ENCODE results near the gene AP1S1. TPM values are rescaled to one million over a fixed set of nuclear protein-coding genes. Genes with fewer than 3 reads are reported as not detected.
A peak's percentile ranks its signal among the peaks of the same experiment; 100 is the strongest.

AP1S1 gene
- total and polyA plus RNA-seq, 4 donors, result 42.7 to 74.7 (median 60.9) TPM

DNA sequence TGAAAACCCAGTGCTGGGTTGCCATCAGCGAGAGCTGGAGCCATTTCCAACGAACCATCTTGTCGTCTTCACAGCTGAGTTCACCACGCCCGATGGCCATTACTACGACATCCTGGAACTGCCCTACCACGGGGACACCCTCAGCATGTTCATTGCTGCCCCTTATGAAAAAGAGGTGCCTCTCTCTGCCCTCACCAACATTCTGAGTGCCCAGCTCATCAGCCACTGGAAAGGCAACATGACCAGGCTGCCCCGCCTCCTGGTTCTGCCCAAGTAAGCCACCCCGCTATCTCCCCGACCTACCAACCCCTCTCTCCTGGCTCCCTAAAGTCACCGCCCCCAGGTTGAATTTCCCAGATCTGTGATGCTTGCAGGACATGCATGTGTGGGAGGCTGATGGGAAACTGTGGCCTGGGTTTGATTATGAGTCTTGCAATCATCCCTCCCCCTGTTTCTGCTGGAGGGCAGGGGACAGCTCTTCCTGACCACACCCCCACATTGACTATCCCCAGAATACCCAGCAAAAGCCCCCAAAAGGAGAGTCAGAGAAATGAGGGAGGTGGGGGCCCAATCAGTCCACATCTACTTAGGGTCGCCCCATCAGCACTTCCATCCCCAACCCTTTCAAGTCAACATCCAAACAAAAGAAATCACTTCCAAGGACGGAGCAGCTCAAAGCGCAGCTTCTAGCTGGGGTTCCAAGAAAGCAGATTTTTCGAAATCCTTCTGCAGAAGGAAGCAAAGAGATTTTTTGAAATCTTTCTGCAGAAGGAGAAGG, 20.5 kb upstream of the AP1S1 start:
- H3K36me3 ChIP-seq (ENCODE audit: control insufficient read depth in 4 of 4, insufficient read depth in 4 of 4, low read length in 4 of 4), result peaks cover 0 to 18% (median 5%) of the 10 kb centered on the region in 4 donors
- no peak overlapping the region for H3K9ac ChIP-seq (ENCODE audit: insufficient read depth in 1 of 2, low read length in 2 of 2)
- H3K9me3 ChIP-seq (ENCODE audit: control insufficient read depth in 4 of 4, insufficient read depth in 3 of 4, low read length in 3 of 4), result no peaks in the 10 kb centered on the region
- ATAC-seq (ENCODE audit: insufficient read depth, low FRiP score) (no peak), DNase-seq (no peak)
- TF ChIP-seq CTCF (IDR thresholded peaks at IDR 0.05; ENCODE audit: control extremely low read depth, extremely low read depth), result no peak
- no peak overlapping the region for H3K4me3 ChIP-seq
- WGBS, 2 donors, result 81 to 82% methylated on average over 15 of the region's 15 CpGs
- peaks cover 0 to 14% (median 0%) of the 10 kb centered on the region in 5 donors for H3K4me1 ChIP-seq (ENCODE audit: control insufficient read depth in 5 of 5, insufficient read depth in 5 of 5, low read length in 5 of 5)
- H3K27me3 ChIP-seq (ENCODE audit: control insufficient read depth in 3 of 3, insufficient read depth in 3 of 3, low read length in 2 of 3), result no peaks in the 10 kb centered on the region
- no peak overlapping the region for H3K27ac ChIP-seq (ENCODE audit: low read depth in 1 of 2, low read length in 1 of 2)

GRCh38 chr7:101134399-101134980, 19.8 kb upstream of the AP1S1 start:
- TF ChIP-seq CTCF (IDR thresholded peaks at IDR 0.05; ENCODE audit: control extremely low read depth, extremely low read depth), result no peak
- WGBS, 2 donors, result 72 to 77% methylated on average over 6 of the region's 6 CpGs
- no peak for DNase-seq
- Histone ChIP-seq H3K9ac (ENCODE audit: insufficient read depth in 1 of 2, low read length in 2 of 2) (peak overlapping the region in 1 of 2 donors; percentile 16), H3K9me3 (ENCODE audit: control insufficient read depth in 4 of 4, insufficient read depth in 3 of 4, low read length in 3 of 4) (no peaks in the 10 kb centered on the region), H3K27ac (ENCODE audit: low read depth in 1 of 2, low read length in 1 of 2) (no peak overlapping the region), H3K4me1 (ENCODE audit: control insufficient read depth in 5 of 5, insufficient read depth in 5 of 5, low read length in 5 of 5) (peaks cover 0 to 14% (median 0%) of the 10 kb centered on the region in 5 donors), H3K36me3 (ENCODE audit: control insufficient read depth in 4 of 4, insufficient read depth in 4 of 4, low read length in 4 of 4) (peaks cover 0 to 18% (median 5%) of the 10 kb centered on the region in 4 donors), H3K4me3 (no peak overlapping the region), H3K27me3 (ENCODE audit: control insufficient read depth in 3 of 3, insufficient read depth in 3 of 3, low read length in 2 of 3) (no peaks in the 10 kb centered on the region)
- no peak for ATAC-seq (ENCODE audit: insufficient read depth, low FRiP score)

- TF ChIP-seq CTCF (IDR thresholded peaks at IDR 0.05; ENCODE audit: control extremely low read depth, extremely low read depth), result no peak
- peak overlapping the region; percentile 49 to 82 for H3K27ac ChIP-seq (ENCODE audit: low read depth in 1 of 2, low read length in 1 of 2)
- no peaks in the 10 kb centered on the region for H3K9me3 ChIP-seq (ENCODE audit: control insufficient read depth in 4 of 4, insufficient read depth in 3 of 4, low read length in 3 of 4)
- H3K4me1 ChIP-seq (ENCODE audit: control insufficient read depth in 5 of 5, insufficient read depth in 5 of 5, low read length in 5 of 5), result peaks cover 0 to 13% (median 0%) of the 10 kb centered on the region in 5 donors
- no peak overlapping the region for H3K4me3 ChIP-seq
- H3K9ac ChIP-seq (ENCODE audit: insufficient read depth in 1 of 2, low read length in 2 of 2), result no peak overlapping the region
- DNase-seq, result no peak
- ATAC-seq (ENCODE audit: insufficient read depth, low FRiP score), result no peak
- peaks cover 0 to 15% (median 5%) of the 10 kb centered on the region in 4 donors for H3K36me3 ChIP-seq (ENCODE audit: control insufficient read depth in 4 of 4, insufficient read depth in 4 of 4, low read length in 4 of 4)
- 72 to 74% methylated on average over 9 of the region's 9 CpGs for WGBS, 2 donors
- H3K27me3 ChIP-seq (ENCODE audit: control insufficient read depth in 3 of 3, insufficient read depth in 3 of 3, low read length in 2 of 3), result no peaks in the 10 kb centered on the region
Observed at GRCh38 chr7:101137651-101138212, 16.5 kb upstream of the AP1S1 start.

Data from lung (tissue), 12 donors.